Activated naive CD4-positive, alpha-beta T cell treated with anti-CD3 and anti-CD28 coated beads, Interleukin-2, amount 50 U/mL, for 72 hours (primary cell): ENCODE results near the gene PRM2. TPM values are rescaled to one million over a fixed set of nuclear protein-coding genes. Genes with fewer than 3 reads are reported as not detected.
A peak's percentile ranks its signal among the peaks of the same experiment; 100 is the strongest.
"Not testable (repeated sequence)": the region's sequence is repeated elsewhere in the genome, so short reads cannot be mapped to it uniquely, and the experiment has no call there.

Source experiments
- ATAC-seq, 2 donors: fragments of 150-1000 bp; cut with Tn5 transposase; 2 replicates each; pipeline ENCODE4 v1.10.0; 2021; ENCODE audit warnings: mild to moderate bottlenecking in 2 of 2, moderate library complexity in 2 of 2
- DNase-seq, 2 donors: peaks; one replicate each; pipeline ENCODE4 v3.0.0; 2021 to 2022; ENCODE audit warnings: low spot score in 2 of 2
- H3K27ac Mint-ChIP-seq, 2 donors: one replicate each; pipeline ENCODE4 v1.8.0; 2022; ENCODE audit warnings: mild to moderate bottlenecking in 2 of 2, mixed read lengths in 2 of 2
- H3K36me3 Mint-ChIP-seq, 2 donors: one replicate each; pipeline ENCODE4 v1.8.0; 2022; ENCODE audit warnings: mixed read lengths in 2 of 2
- H3K9me3 Mint-ChIP-seq, 2 donors: one replicate each; pipeline ENCODE4 v1.8.0; 2022; ENCODE audit warnings: mixed read lengths in 2 of 2
- total RNA-seq, 2 donors: library from RNA; stranded (reverse); gene quantifications; one replicate each; pipeline ENCODE4 v1.2.3, GENCODE V29; 2022

The PRM2 gene
- total RNA-seq, 2 donors from 2014 or later, result not detected

DNA sequence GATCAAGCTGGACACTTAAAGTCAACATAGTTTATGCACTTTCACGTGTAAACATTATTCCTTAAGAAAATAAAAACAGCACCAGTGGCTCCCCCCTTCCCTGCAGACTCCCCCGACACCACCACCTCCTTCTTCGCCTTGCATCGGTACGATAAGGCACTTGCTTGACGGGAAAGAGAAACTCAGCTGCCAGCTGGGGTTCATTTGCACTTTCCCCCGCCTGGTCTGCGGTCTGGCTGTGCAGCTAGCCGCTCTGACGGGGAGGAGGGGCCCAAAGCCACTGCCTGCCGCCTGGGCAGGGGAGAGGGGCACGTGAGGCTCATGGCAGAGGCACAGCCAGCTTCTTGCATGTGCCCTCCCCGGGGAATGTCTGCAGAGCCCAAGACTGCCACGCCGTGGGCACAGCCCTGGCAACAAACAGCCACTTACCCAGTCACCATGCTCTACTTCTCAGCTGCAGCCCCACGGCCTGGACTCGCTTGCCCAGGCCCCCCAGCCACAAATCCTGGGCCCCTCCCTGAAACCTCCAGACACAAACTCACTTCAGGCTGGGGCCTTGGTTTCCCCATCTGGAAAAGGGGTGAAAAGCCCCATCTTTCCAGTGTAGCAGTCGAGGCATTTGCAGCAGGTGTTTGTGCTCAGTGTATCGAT lies 21.3 kb upstream of the PRM2 start:
- Mint-ChIP-seq H3K36me3 (no peaks in the 10 kb centered on the region), H3K27ac (peak overlapping the region; percentile 81), H3K9me3 (no peaks in the 10 kb centered on the region)
- DNase-seq (peak; percentile 65 to 78), ATAC-seq (peak; percentile 86 to 98)

DNA sequence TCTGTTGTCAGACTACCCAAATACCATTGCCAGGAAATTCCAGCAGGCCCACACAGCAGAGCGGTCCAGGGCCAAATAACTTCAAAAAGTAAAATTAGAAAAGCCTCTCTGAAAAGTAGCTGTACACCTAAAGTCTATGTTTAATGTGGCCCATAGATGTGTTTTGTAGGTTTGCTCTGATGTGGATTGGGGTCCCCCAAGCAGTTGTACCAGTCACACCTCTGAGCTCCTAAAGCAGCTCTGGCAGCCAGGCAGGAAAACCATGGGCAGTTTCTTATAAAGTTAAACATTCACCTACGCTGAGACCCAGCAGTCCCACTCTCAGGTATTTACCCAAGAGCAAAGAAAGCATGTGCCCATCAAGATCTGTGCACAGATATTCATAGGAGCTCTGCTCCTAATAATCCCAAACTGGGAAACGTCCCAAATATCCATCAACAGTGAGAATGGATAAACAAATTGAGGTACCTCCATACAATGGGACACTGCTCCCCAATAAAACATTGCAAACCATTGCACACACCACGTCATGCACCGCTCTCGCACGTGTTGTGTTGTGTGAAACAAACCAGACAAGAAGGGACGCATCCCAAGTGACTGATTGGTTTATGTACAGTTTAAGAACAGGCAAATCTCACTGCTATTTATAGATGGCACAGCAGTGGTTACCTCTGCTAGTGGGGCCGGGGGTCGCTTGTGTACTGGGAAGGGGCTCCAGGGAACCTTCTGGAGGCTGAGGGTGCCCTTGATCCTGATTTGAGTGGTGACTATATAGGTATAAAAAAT lies 20.6 kb upstream of the PRM2 start:
- ATAC-seq (peak in 1 of 2 donors; percentile 22), DNase-seq (no peak)
- no peaks in the 10 kb centered on the region for H3K9me3 Mint-ChIP-seq
- H3K27ac Mint-ChIP-seq, result peak overlapping the region; percentile 81
- H3K36me3 Mint-ChIP-seq, result no peaks in the 10 kb centered on the region

DNA sequence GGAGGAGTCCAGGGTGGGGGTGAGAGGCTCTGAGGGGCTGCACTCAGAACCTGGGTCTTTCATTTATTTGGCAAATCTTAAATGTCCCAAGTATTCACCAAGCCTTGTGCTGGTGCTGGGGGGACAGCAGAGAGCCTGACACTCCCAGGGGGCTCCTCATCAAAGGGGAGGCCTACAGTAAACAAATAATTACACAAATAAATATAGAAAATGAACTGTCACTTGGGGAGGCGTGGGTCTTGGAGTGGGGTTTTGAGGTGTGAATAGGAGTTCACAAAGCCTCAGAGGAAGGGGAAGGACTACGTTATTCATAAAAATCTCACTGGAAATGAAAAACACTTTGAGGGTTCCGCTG lies 20.0 kb upstream of the PRM2 start:
- ATAC-seq (no peak), DNase-seq (no peak)
- peak overlapping the region in 1 of 2 donors; percentile 81 for H3K27ac Mint-ChIP-seq
- H3K36me3 Mint-ChIP-seq, result no peaks in the 10 kb centered on the region
- H3K9me3 Mint-ChIP-seq, result no peaks in the 10 kb centered on the region

DNA sequence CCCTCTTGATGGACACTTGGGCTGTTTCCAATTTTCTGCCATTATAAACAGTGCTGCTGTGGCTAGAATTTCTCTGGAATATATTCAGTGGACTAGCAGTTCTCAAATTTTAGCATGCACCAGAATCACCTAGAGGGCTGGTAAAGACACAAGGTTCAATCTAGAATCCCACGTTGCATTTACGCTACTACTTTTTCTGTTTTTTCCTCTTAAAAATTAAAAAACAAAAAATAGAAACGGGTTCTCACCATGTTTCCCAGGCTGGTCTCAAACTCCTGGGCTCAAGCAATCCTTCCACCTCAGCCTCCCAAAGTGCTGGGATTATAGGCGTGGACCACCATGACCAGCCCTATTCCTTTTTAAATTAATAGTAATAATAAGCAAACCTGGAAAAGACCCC lies 19.4 kb upstream of the PRM2 start:
- no peak overlapping the region for H3K27ac Mint-ChIP-seq
- no peaks in the 10 kb centered on the region for H3K36me3 Mint-ChIP-seq
- ATAC-seq, result no peak
- H3K9me3 Mint-ChIP-seq, result no peaks in the 10 kb centered on the region
- no peak for DNase-seq

- Mint-ChIP-seq H3K9me3 (no peaks in the 10 kb centered on the region), H3K36me3 (no peaks in the 10 kb centered on the region), H3K27ac (no peak overlapping the region)
- DNase-seq (no peak), ATAC-seq (no peak)
Measured at GRCh38 chr16:11292076-11292748, 15.9 kb upstream of the PRM2 start.

GRCh38 chr16:11291091-11291703 lies 14.9 kb upstream of the PRM2 start:
- no peak overlapping the region for H3K27ac Mint-ChIP-seq
- H3K9me3 Mint-ChIP-seq, result no peaks in the 10 kb centered on the region
- no peak for DNase-seq
- no peaks in the 10 kb centered on the region for H3K36me3 Mint-ChIP-seq
- ATAC-seq, result no peak

DNA sequence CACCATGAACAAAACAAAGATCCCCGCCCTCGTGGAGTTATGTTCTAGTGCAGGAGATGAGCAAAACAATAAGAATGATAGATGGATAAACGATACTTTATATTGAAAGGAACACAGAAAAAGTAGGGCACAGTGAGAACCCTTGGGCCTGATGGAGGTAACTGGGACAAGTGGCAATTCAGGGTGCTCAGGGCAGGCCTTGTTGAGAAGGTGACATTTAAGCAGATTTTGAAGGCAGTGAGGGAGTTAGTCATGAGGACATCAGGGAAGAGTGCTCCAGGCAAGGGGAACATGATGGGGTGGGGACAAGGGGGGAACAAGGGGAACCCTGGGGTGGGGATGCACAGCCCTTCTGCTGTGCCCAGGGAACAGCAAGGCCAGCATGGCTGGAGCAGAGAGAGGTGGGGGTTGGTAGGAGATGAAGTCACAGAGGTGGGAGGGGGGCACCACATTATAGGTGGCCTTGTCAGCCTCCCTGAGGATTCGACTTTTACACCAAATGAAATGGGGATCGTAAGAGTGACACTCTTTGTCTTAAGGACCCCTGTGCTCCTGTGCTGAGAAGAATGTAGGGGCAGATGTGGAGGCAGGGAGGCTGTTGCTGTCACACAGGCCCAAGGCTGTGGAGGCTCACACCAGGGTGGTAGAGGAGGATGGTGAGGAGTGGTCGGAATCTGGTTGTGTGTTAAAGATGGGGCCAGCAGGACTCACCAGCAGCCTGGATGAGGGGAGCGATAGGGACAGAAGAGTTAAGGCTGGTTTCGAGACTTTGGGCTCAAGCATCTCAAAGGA lies 14.0 kb upstream of the PRM2 start:
- no peaks in the 10 kb centered on the region for H3K36me3 Mint-ChIP-seq
- ATAC-seq (no peak), DNase-seq (no peak)
- H3K9me3 Mint-ChIP-seq, result no peaks in the 10 kb centered on the region
- H3K27ac Mint-ChIP-seq, result peak overlapping the region in 1 of 2 donors; percentile 8

DNA sequence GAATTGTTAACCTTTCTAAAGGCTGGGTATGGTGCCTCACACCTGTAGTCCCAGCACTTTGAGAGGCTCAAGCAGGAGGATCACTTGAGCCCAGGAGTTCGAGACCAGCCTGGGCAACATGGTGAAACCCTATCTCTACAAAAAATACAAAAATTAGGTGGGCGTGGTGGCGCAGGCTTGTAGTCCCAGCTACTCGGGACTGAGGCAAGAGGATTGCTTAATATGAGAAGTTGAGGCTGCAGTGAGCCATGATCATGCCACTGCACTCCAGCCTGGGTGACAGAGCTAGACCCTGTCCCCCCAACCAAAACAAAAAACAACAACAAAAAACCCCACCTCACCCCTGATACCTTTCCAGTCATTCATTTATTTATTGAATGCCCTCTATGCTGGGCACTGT lies 13.4 kb upstream of the PRM2 start:
- not testable (repeated sequence) for H3K9me3 Mint-ChIP-seq, ATAC-seq, DNase-seq, H3K36me3 Mint-ChIP-seq
- H3K27ac Mint-ChIP-seq, result peak overlapping the region in 1 of 2 donors; percentile 8

DNA sequence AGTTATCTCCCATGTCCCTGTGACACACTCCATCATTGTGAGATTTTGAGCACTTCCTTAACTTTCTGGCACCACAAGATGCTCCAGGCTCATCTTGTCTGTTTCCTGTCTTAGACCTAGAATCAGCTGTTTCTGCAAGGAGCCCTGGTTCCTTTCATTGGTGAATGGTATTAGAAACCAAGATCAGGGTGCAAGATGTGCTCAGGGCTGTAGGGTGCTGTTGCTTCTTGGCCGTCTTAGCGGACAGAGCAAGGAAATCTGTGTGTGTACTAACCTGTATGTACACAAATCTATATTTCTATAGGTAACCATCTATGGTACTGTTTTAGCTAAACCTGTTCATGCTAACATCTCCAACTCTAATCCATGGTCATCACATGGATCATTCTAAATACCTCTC lies 12.9 kb upstream of the PRM2 start:
- no peaks in the 10 kb centered on the region for H3K9me3 Mint-ChIP-seq
- no peaks in the 10 kb centered on the region for H3K36me3 Mint-ChIP-seq
- H3K27ac Mint-ChIP-seq, result no peak overlapping the region
- DNase-seq, result no peak
- ATAC-seq, result no peak

DNA sequence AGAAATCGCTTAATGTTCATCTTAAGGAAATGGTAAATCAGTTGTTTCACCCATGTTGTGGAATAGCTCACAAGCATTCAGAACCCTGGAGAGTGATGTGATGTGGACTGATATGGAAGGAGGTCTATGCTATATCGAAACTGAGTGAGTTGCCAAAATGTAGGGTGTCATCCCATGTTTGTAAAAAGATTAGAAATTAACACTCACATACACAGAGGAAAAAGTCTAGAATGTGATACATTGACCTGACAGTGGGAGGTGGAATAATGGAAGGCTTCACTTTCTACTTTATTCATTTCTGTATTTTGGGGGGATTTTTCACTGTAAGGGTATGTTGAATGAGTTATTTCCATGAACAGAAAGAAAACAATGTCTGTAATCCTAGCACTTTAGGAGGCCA lies 9.6 kb upstream of the PRM2 start:
- peak in 1 of 2 donors; percentile 64 for ATAC-seq
- Mint-ChIP-seq H3K27ac (no peak overlapping the region), H3K9me3 (no peaks in the 10 kb centered on the region), H3K36me3 (no peaks in the 10 kb centered on the region)
- DNase-seq, result no peak

DNA sequence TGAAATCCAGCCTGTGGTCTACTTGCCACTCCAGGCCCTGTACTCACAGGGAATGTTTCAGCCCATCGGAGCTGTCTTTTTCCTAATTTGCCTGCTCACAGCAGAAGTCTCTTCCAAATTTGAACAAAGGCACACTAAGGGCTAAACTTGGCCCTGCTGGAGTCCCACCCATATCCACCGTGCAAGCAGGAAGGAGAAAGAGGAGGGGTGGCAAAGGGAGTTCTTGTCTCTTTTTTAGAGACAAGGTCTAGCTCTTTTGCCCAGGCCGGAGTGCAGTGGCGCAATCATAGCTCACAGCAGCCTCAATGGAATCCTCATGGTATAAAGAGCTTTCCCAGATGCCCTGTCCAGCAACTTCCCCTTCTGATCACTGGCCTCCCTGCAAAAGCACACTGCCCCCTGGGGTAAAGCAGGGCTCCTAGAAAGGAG lies 7.6 kb upstream of the PRM2 start:
- no peaks in the 10 kb centered on the region for H3K9me3 Mint-ChIP-seq
- DNase-seq (no peak), ATAC-seq (no peak)
- H3K27ac Mint-ChIP-seq, result no peak overlapping the region
- H3K36me3 Mint-ChIP-seq, result no peaks in the 10 kb centered on the region

DNA sequence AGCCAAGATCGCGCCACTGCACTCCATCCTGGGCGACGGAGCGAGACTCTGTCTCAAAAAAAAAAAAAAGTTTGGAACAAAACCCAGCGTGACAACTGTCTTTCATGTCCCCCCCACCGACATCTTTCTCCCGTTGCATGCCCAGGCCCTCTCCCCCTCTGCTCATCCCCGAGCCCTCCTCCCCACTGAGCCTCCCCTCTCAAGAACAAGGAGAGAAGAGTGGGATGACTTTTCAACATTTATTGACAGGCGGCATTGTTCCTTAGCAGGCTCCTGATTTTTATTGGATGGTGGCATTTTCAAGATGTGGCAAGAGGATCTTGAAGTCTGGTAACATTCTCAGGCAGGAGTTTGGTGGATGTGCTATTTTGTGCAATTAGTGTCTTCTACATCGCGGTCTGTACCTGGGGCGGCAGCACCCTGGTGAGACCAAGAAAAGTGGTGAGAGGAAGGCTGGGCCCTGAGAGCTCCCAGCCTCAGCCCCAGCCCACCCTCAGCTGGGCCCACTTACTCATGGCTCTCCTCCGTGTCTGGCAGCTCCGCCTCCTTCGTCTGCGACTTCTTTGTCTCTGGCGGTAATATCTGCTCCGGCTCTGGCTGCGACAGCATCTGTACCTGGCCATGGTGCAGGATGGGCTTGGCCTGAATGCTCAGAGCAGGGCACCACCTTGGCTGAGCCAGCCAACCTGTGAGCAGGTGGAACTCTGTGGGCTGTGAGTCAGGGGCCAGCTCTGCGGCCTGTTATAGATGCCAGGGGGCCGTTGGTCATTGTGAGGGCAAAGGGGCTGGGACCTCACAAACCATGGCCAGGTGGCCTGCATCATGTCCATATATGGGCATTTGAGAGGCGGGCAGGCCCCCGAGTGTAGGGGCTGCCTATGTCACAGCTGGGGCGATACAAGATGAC lies 4.6 kb upstream of the PRM2 start, which contains the start of gene PRM1:
Gene PRM1 (minus strand): TSS at position 715 of the 907 bp plus-strand sequence. CDS start 92 bp downstream, at position 623.
- ATAC-seq, result no peak
- Mint-ChIP-seq H3K27ac (peak within 1 kb of the TSS in 1 of 2 donors; percentile 58), H3K9me3 (no peaks in the 10 kb centered on the region)

DNA sequence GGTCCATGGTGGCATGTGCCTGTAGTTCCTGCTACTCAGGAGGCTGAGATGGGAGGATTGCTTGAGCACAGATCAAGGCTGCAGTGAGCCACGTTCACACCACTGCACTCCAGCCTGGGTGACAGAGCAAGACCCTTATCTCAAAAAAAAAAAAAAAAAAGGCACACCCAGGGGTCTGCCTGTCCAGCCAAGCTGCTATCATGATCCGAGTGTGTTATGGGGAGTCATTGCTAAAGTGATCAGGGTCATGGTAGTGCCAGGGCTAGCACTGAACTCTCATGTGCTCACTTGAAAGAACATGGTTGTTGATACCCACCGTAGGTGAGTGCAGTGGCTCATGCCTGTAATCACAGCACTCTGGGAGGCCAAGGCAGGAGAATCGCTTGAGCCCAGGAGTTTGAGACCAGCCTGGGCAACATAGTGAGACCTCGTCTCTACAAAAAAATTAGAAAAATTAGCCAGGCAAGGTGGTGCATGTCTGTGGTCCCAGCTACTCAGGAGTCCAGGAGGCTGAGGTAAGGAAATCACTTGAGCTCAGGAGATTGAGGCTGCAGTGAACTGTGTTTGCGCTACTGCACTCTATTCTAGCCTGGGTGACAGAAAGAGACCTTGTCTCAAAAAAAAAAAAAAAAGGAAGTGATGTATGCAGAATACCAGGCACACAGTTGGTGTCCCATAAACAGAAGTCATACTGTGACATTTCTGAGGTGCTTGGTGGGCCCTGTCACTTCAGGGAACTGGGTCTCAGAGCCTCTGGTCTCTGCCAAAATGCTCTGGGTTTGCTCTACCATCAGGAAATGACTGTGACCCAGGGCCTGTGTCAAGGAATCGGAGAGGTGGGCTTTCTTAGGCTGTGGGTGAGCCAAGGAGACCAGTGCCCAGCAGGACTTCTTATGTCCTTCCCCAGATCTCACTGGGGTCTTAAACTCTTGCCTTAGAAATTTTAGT lies 2.7 kb upstream of the PRM2 start:
- DNase-seq, result no peak
- no peak overlapping the region for H3K27ac Mint-ChIP-seq
- H3K9me3 Mint-ChIP-seq, result no peaks in the 10 kb centered on the region
- H3K36me3 Mint-ChIP-seq, result no peaks in the 10 kb centered on the region
- ATAC-seq, result no peak

More for the DNA sequence above, 4.6 kb upstream of the PRM2 start, which contains the start of gene PRM1:
- H3K36me3 Mint-ChIP-seq, result no peaks in the 10 kb centered on the region
- no peak for DNase-seq

DNA sequence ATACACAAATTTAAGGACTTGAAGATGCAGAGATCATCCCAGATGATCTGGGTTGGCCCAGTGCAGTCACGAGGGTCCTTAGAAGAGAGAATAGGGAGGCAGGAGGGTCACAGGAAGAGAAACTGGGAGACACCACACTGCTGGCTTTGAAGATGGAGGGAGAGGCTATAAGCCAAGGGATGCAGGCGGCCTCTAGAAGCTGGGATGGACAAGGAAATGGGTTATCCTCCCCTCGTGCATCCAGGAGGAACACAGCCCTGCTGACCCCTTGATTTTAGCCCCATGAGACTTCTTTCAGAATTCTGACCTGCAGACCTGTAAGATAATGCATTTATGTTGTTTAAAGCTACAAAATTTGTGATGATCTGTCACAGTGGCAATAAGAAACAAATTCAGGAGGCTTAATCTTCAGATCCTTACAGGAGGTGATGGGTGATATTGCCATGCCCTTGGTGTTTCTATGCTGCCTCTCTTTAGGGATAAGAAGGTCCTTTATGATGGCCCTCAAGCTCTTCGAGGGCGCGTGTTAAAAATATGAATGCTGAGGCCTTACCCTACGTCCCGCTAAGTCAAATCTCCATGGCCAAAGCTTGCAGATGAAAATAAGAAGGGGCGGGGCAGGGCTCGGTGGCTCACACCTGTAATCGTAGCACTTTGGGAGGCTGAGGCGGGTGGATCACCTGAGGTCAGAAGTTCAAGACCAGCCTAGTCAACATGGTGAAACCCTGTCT lies 1.5 kb upstream of the PRM2 start:
- no peaks in the 10 kb centered on the region for H3K36me3 Mint-ChIP-seq
- no peak for DNase-seq
- no peak for ATAC-seq
- no peaks in the 10 kb centered on the region for H3K9me3 Mint-ChIP-seq
- H3K27ac Mint-ChIP-seq, result no peak overlapping the region
